ENCODE data around the gene CEP295NL.

The CEP295NL gene

DNA sequence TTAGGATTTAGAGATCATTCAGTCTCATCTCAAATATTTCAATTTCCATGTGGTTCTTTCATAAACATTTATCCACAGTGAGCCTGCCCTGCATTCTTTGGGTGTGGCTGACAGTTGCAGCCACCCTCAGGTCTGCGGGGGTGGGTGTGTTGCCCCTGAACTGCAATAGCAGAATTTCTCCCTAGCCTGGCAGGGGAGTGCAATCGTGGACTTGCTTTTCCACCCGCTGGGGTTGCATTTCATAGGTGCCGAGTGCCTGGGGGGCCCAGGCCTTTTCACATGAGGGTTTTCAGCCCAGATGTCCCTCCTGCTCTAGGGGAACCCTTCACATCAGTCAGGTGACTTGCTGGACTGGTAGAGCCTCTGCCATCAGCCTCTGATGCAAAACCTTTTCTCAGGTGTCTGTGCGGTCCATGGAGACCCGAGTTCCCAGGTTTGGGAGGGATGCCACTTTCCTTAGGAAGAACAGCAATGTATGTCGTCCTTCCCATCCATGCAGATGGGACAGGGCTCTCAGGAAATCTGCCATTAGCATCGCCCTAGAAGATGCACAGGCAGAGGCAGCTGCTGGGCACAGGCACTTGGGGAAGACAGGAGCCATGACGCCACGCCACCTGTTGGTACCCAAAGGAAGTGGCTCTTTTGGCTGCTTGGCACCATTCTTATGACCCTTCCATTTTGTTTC is 60.0 kb downstream of the CEP295NL start:
- H3K4me3 ChIP-seq (ENCODE audit: low read depth, low read length) = no peak overlapping the region
- TF ChIP-seq, protein P1, sequence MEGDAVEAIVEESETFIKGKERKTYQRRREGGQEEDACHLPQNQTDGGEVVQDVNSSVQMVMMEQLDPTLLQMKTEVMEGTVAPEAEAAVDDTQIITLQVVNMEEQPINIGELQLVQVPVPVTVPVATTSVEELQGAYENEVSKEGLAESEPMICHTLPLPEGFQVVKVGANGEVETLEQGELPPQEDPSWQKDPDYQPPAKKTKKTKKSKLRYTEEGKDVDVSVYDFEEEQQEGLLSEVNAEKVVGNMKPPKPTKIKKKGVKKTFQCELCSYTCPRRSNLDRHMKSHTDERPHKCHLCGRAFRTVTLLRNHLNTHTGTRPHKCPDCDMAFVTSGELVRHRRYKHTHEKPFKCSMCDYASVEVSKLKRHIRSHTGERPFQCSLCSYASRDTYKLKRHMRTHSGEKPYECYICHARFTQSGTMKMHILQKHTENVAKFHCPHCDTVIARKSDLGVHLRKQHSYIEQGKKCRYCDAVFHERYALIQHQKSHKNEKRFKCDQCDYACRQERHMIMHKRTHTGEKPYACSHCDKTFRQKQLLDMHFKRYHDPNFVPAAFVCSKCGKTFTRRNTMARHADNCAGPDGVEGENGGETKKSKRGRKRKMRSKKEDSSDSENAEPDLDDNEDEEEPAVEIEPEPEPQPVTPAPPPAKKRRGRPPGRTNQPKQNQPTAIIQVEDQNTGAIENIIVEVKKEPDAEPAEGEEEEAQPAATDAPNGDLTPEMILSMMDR (IDR thresholded peaks at IDR 0.05; ENCODE audit: low read depth, low read length) = peak; percentile 42; the same call in 1 of the 2 replicates

GRCh38 chr17:78840780-78841611 is 62.0 kb downstream of the CEP295NL start, which contains the start of gene USP36:
Gene USP36, minus strand, starts transcription at chr17:78840814. Its CDS starts 4,451 bp downstream, at chr17:78836363.
- TF ChIP-seq, protein P1 (IDR thresholded peaks at IDR 0.05; ENCODE audit: low read depth, low read length) = no peak
- peak within 1 kb of the TSS; percentile 83 for H3K4me3 ChIP-seq (ENCODE audit: low read depth, low read length)
